GM18508 (cell line): ENCODE data around the gene LPCAT4.
"Not testable (repeated sequence)": the region's sequence is repeated elsewhere in the genome, so short reads cannot be mapped to it uniquely, and the experiment has no call there.

Experiments
- ATAC-seq: cut with Tn5 transposase; IDR thresholded peaks from one replicate; pipeline ENCODE4 v1.9.1; 2021; ENCODE audit warnings: moderate number of reproducible peaks; ENCODE audit not compliant: insufficient read depth, unreplicated experiment

Gene LPCAT4

GRCh38 chr15:34367101-34368081 lies at the start of gene LPCAT4:
Gene LPCAT4, minus strand, starts transcription at chr15:34367196. Its CDS starts 96 bp downstream, at chr15:34367100.
- peak; percentile 58 for ATAC-seq

- not testable (repeated sequence) for ATAC-seq
Observed at GRCh38 chr15:34409511-34409910, 42.5 kb upstream of the LPCAT4 start.

- ATAC-seq: not testable (repeated sequence)
Observed at GRCh38 chr15:34408973-34409372, 42.0 kb upstream of the LPCAT4 start.

- ATAC-seq: not testable (repeated sequence)
Observed at GRCh38 chr15:34403899-34404298, 36.9 kb upstream of the LPCAT4 start.

GRCh38 chr15:34403160-34403598 lies 36.2 kb upstream of the LPCAT4 start:
- ATAC-seq: peak; percentile 38

- ATAC-seq: not testable (repeated sequence)
Observed at GRCh38 chr15:34397637-34398259, 30.8 kb upstream of the LPCAT4 start.

GRCh38 chr15:34392981-34393380 lies 26.0 kb upstream of the LPCAT4 start:
- not testable (repeated sequence) for ATAC-seq

GRCh38 chr15:34389594-34390086 lies 22.6 kb upstream of the LPCAT4 start:
- not testable (repeated sequence) for ATAC-seq

GRCh38 chr15:34381829-34382521 lies 15.0 kb upstream of the LPCAT4 start:
- not testable (repeated sequence) for ATAC-seq

GRCh38 chr15:34380491-34380890 lies 13.5 kb upstream of the LPCAT4 start:
- not testable (repeated sequence) for ATAC-seq

- ATAC-seq: no peak
Observed at GRCh38 chr15:34376856-34377255, 9.9 kb upstream of the LPCAT4 start.

GRCh38 chr15:34375541-34375940 lies 8.5 kb upstream of the LPCAT4 start:
- not testable (repeated sequence) for ATAC-seq

GRCh38 chr15:34374816-34375215 lies 7.8 kb upstream of the LPCAT4 start:
- ATAC-seq: no peak

- no peak for ATAC-seq
Observed at GRCh38 chr15:34373951-34374350, 7.0 kb upstream of the LPCAT4 start.

- ATAC-seq: no peak
Observed at GRCh38 chr15:34370643-34371042, 3.6 kb upstream of the LPCAT4 start.

- no peak for ATAC-seq
Observed at GRCh38 chr15:34370129-34370528, 3.1 kb upstream of the LPCAT4 start.

GRCh38 chr15:34366271-34367065 lies 528 bp downstream of the LPCAT4 start:
- no peak for ATAC-seq

- ATAC-seq: no peak
Observed at GRCh38 chr15:34365836-34366235, 1.2 kb downstream of the LPCAT4 start.

- no peak for ATAC-seq
Observed at GRCh38 chr15:34365091-34365825, 1.7 kb downstream of the LPCAT4 start.
